ENCODE data around the gene GLDC. TPM values are rescaled to one million over a fixed set of nuclear protein-coding genes. Genes with fewer than 3 reads are reported as not detected.
"Not testable (repeated sequence)": the region's sequence is repeated elsewhere in the genome, so short reads cannot be mapped to it uniquely, and the experiment has no call there.

Gene GLDC
- total RNA-seq, 2 donors from 2014 or later: 0.39 TPM; not detected in 1

GRCh38 chr9:6625363-6625762 is 20.2 kb downstream of the GLDC start:
- no peak for TF ChIP-seq CTCF (IDR thresholded peaks at IDR 0.05)
- no peaks in the 10 kb centered on the region for H3K36me3 ChIP-seq
- no peaks in the 10 kb centered on the region for H3K9me3 ChIP-seq
- no peaks in the 10 kb centered on the region for H3K27me3 ChIP-seq
- no peaks in the 10 kb centered on the region for H3K4me1 ChIP-seq
- DNase-seq (ENCODE audit: low spot score): no peak
- no peak overlapping the region for H3K27ac ChIP-seq
- H3K4me3 ChIP-seq: no peak overlapping the region

GRCh38 chr9:6622784-6623183 is 22.7 kb downstream of the GLDC start:
- DNase-seq (ENCODE audit: low spot score); H3K4me1 ChIP-seq; H3K36me3 ChIP-seq; H3K27me3 ChIP-seq; H3K4me3 ChIP-seq; H3K9me3 ChIP-seq; H3K27ac ChIP-seq: not testable (repeated sequence)

- Histone ChIP-seq H3K4me3 (no peak overlapping the region), H3K36me3 (no peaks in the 10 kb centered on the region), H3K27ac (no peak overlapping the region), H3K9me3 (no peaks in the 10 kb centered on the region), H3K4me1 (no peaks in the 10 kb centered on the region), H3K27me3 (no peaks in the 10 kb centered on the region)
- no peak for DNase-seq (ENCODE audit: low spot score)
- TF ChIP-seq CTCF (IDR thresholded peaks at IDR 0.05): no peak
These were observed 24.7 kb downstream of the GLDC start for GRCh38 chr9:6620796-6621195.

- Histone ChIP-seq H3K36me3 (no peaks in the 10 kb centered on the region), H3K4me3 (no peak overlapping the region), H3K9me3 (no peaks in the 10 kb centered on the region), H3K27ac (no peak overlapping the region), H3K4me1 (no peaks in the 10 kb centered on the region), H3K27me3 (no peaks in the 10 kb centered on the region)
- DNase-seq (ENCODE audit: low spot score): no peak
- no peak for TF ChIP-seq CTCF (IDR thresholded peaks at IDR 0.05)
These were observed 25.2 kb downstream of the GLDC start for GRCh38 chr9:6620353-6620752.

- Histone ChIP-seq H3K4me3 (no peak overlapping the region), H3K9me3 (no peaks in the 10 kb centered on the region), H3K27me3 (no peaks in the 10 kb centered on the region), H3K27ac (no peak overlapping the region), H3K4me1 (no peaks in the 10 kb centered on the region), H3K36me3 (no peaks in the 10 kb centered on the region)
- no peak for DNase-seq (ENCODE audit: low spot score)
- TF ChIP-seq CTCF (IDR thresholded peaks at IDR 0.05): no peak
These were observed 25.6 kb downstream of the GLDC start for GRCh38 chr9:6619909-6620308.

GRCh38 chr9:6616951-6617602 is 28.5 kb downstream of the GLDC start:
- Histone ChIP-seq H3K4me3 (no peak overlapping the region), H3K27me3 (no peaks in the 10 kb centered on the region)
- no peak for DNase-seq (ENCODE audit: low spot score)

More at GRCh38 chr9:6616951-6617602, 28.5 kb downstream of the GLDC start:
- Histone ChIP-seq H3K9me3 (no peaks in the 10 kb centered on the region), H3K27ac (no peak overlapping the region), H3K4me1 (no peaks in the 10 kb centered on the region), H3K36me3 (no peaks in the 10 kb centered on the region)
- no peak for TF ChIP-seq CTCF (IDR thresholded peaks at IDR 0.05)
